HCT116 (cell line): Measurements from ENCODE around the gene AGAP1.

Source experiments
- CTCF ChIP-seq, 3 experiments: fragments of 200-600 bp in 1 of 3; sonication (generic) in 1 of 3; IDR thresholded peaks in 2 of 3; conservative IDR thresholded peaks in 1 of 3; 2 replicates each; pipeline ENCODE4 v1.5.1; 2012 to 2017; ENCODE audit warnings: low read depth in 2 of 3, low read length in 2 of 3, antibody characterized with exemption in 1 of 3, borderline replicate concordance in 1 of 3, control low read depth in 1 of 3, mild to moderate bottlenecking in 1 of 3, mixed read lengths in 1 of 3, mixed run types in 1 of 3, moderate library complexity in 1 of 3; ENCODE audit not compliant: insufficient read depth in 1 of 3
- RAD21 ChIP-seq: IDR thresholded peaks from 2 replicates; pipeline ENCODE4 v1.6.1; 2012; ENCODE audit warnings: low read depth, mild to moderate bottlenecking

DNA sequence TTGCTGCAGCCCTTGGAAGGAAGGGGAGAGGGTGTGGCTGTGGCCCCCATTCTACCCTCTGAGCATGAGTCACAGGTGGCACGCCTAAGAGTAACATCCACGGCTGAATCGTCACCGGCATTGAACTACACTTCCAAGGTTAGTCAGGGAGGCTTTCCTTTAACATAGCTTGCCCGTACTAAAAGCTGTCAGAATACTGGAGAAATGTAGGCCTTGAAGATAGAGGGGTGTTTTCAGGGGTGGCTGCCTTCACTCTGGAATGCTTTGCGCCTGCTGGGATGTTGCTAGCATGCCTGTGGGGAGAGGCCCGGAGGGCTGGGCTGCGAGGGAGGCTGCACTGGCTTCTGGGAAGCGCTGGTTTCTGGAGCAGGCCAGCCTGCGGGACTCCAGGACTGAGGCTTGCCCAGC is 333.7 kb downstream of the AGAP1 start:
- TF ChIP-seq CTCF (IDR thresholded peaks at IDR 0.05 in 2 of 3, conservative IDR thresholded peaks at IDR 0.05 in 1 of 3; ENCODE audit: borderline replicate concordance in 1 of 3, insufficient read depth in 1 of 3, low read depth in 2 of 3, low read length in 2 of 3) (no peak), RAD21 (no peak)
